Skeletal muscle tissue (tissue), 4 donors: Measurements from ENCODE around the gene POLD4. TPM values are rescaled to one million over a fixed set of nuclear protein-coding genes. Genes with fewer than 3 reads are reported as not detected.

ENCODE experiments used
- H3K27ac ChIP-seq: one replicate; pipeline ENCODE4 v1.7.0; 2013; ENCODE audit warnings: mild to moderate bottlenecking, low read depth, low read length, inconsistent platforms
- H3K27me3 ChIP-seq, 3 donors: one replicate each; pipeline ENCODE4 v1.7.0; 2013; ENCODE audit warnings: low read length in 3 of 3; ENCODE audit not compliant: control insufficient read depth in 3 of 3, insufficient read depth in 3 of 3
- H3K36me3 ChIP-seq, 3 donors: one replicate each; pipeline ENCODE4 v1.7.0; 2013; ENCODE audit warnings: low read length in 3 of 3; ENCODE audit not compliant: control insufficient read depth in 3 of 3, insufficient read depth in 3 of 3
- H3K4me1 ChIP-seq, 3 donors: one replicate each; pipeline ENCODE4 v1.7.0; 2013; ENCODE audit warnings: low read length in 3 of 3, mild to moderate bottlenecking in 3 of 3; ENCODE audit not compliant: control insufficient read depth in 3 of 3, insufficient read depth in 3 of 3
- H3K4me3 ChIP-seq, 3 donors: one replicate each; pipeline ENCODE4 v1.7.0; 2013; ENCODE audit warnings: low read length in 3 of 3
- H3K9ac ChIP-seq, 3 donors: one replicate each; pipeline ENCODE4 v1.7.0; 2013; ENCODE audit warnings: low read length in 3 of 3, mild to moderate bottlenecking in 3 of 3, moderate library complexity in 2 of 3, low read depth in 1 of 3
- H3K9me3 ChIP-seq, 3 donors: one replicate each; pipeline ENCODE4 v1.7.0; 2013; ENCODE audit warnings: low read length in 3 of 3; ENCODE audit not compliant: control insufficient read depth in 3 of 3
- total RNA-seq: library from RNA; depleted of rRNA; stranded (reverse); fragments of >200 nt; gene quantifications from one replicate; pipeline ENCODE4 v1.2.3, GENCODE V29; 2014
- donor health status: Osteomylitis.

The POLD4 gene
- total RNA-seq, 1 donor from 2014 or later = 14.6 TPM

- Histone ChIP-seq H3K9ac (peak overlapping the region in 1 of 3 donors; percentile 25), H3K4me3 (no peak overlapping the region), H3K9me3 (no peaks in the 10 kb centered on the region), H3K27me3 (peaks cover 0 to 11% (median 5%) of the 10 kb centered on the region in 3 donors), H3K36me3 (peaks cover 0 to 9% (median 4%) of the 10 kb centered on the region in 3 donors), H3K27ac (no peak overlapping the region), H3K4me1 (peaks cover 15 to 37% (median 15%) of the 10 kb centered on the region in 3 donors)
These were observed 36.1 kb upstream of the POLD4 start for GRCh38 chr11:67389477-67389876.

- H3K27ac ChIP-seq = no peak overlapping the region
- H3K9me3 ChIP-seq = no peaks in the 10 kb centered on the region
- H3K9ac ChIP-seq = no peak overlapping the region
- no peaks in the 10 kb centered on the region for H3K36me3 ChIP-seq
- peaks cover 12 to 34% (median 13%) of the 10 kb centered on the region in 3 donors for H3K4me1 ChIP-seq
- H3K4me3 ChIP-seq = no peak overlapping the region
- peaks cover 2 to 20% (median 7%) of the 10 kb centered on the region in 3 donors for H3K27me3 ChIP-seq
These were observed 34.2 kb upstream of the POLD4 start for GRCh38 chr11:67387518-67387917.

GRCh38 chr11:67387069-67387468 is 33.7 kb upstream of the POLD4 start:
- H3K4me3 ChIP-seq = no peak overlapping the region
- H3K27me3 ChIP-seq = peaks cover 2 to 20% (median 7%) of the 10 kb centered on the region in 3 donors
- no peak overlapping the region for H3K9ac ChIP-seq
- H3K4me1 ChIP-seq = peaks cover 10 to 34% (median 12%) of the 10 kb centered on the region in 3 donors
- no peaks in the 10 kb centered on the region for H3K36me3 ChIP-seq
- no peaks in the 10 kb centered on the region for H3K9me3 ChIP-seq
- no peak overlapping the region for H3K27ac ChIP-seq

- no peak overlapping the region for H3K4me3 ChIP-seq
- H3K36me3 ChIP-seq = no peaks in the 10 kb centered on the region
- peak overlapping the region in 1 of 3 donors; percentile 23 for H3K9ac ChIP-seq
- H3K27me3 ChIP-seq = peaks cover 2 to 20% (median 7%) of the 10 kb centered on the region in 3 donors
- no peaks in the 10 kb centered on the region for H3K9me3 ChIP-seq
- H3K27ac ChIP-seq = no peak overlapping the region
- peaks cover 4 to 21% (median 5%) of the 10 kb centered on the region in 3 donors for H3K4me1 ChIP-seq
These were observed 31.6 kb upstream of the POLD4 start for GRCh38 chr11:67384851-67385366.

- Histone ChIP-seq H3K9ac (no peak overlapping the region), H3K36me3 (no peaks in the 10 kb centered on the region), H3K4me1 (peaks cover 2 to 13% (median 4%) of the 10 kb centered on the region in 3 donors), H3K27ac (no peak overlapping the region), H3K27me3 (peaks cover 6 to 27% (median 7%) of the 10 kb centered on the region in 3 donors), H3K4me3 (no peak overlapping the region), H3K9me3 (no peaks in the 10 kb centered on the region)
These were observed 29.2 kb upstream of the POLD4 start for GRCh38 chr11:67382276-67383136.

GRCh38 chr11:67381244-67381972 is 28.1 kb upstream of the POLD4 start:
- no peaks in the 10 kb centered on the region for H3K36me3 ChIP-seq

GRCh38 chr11:67379061-67380058 is 26.0 kb upstream of the POLD4 start:
- Histone ChIP-seq H3K27me3 (peaks cover 8 to 37% (median 30%) of the 10 kb centered on the region in 3 donors), H3K4me1 (peaks cover 8 to 11% (median 9%) of the 10 kb centered on the region in 3 donors), H3K27ac (no peak overlapping the region), H3K9me3 (no peaks in the 10 kb centered on the region), H3K4me3 (no peak overlapping the region), H3K36me3 (no peaks in the 10 kb centered on the region), H3K9ac (no peak overlapping the region)

More at GRCh38 chr11:67381244-67381972, 28.1 kb upstream of the POLD4 start:
- Histone ChIP-seq H3K4me3 (no peak overlapping the region), H3K27me3 (peaks cover 8 to 36% (median 17%) of the 10 kb centered on the region in 3 donors), H3K9ac (no peak overlapping the region), H3K9me3 (no peaks in the 10 kb centered on the region), H3K27ac (no peak overlapping the region), H3K4me1 (peaks cover 2 to 13% (median 4%) of the 10 kb centered on the region in 3 donors)

- Histone ChIP-seq H3K9me3 (no peaks in the 10 kb centered on the region), H3K27me3 (peaks cover 12 to 41% (median 34%) of the 10 kb centered on the region in 3 donors), H3K4me1 (peaks cover 13 to 18% (median 13%) of the 10 kb centered on the region in 3 donors), H3K27ac (no peak overlapping the region), H3K36me3 (no peaks in the 10 kb centered on the region), H3K4me3 (no peak overlapping the region), H3K9ac (no peak overlapping the region)
These were observed 25.2 kb upstream of the POLD4 start for GRCh38 chr11:67378544-67378943.
